HG03060 (cell line): ENCODE results near the gene MGAT5.
A peak's percentile ranks its signal among the peaks of the same experiment; 100 is the strongest.

Source experiments
- ATAC-seq: cut with Tn5 transposase; IDR thresholded peaks from one replicate; pipeline ENCODE4 v1.9.1; 2021; ENCODE audit warnings: low read depth, moderate number of reproducible peaks; ENCODE audit not compliant: unreplicated experiment

MGAT5 gene

GRCh38 chr2:134299334-134299733 is 45.5 kb downstream of the MGAT5 start:
- ATAC-seq = no peak

- ATAC-seq = no peak
Measured at GRCh38 chr2:134300585-134300984, 46.7 kb downstream of the MGAT5 start.

DNA sequence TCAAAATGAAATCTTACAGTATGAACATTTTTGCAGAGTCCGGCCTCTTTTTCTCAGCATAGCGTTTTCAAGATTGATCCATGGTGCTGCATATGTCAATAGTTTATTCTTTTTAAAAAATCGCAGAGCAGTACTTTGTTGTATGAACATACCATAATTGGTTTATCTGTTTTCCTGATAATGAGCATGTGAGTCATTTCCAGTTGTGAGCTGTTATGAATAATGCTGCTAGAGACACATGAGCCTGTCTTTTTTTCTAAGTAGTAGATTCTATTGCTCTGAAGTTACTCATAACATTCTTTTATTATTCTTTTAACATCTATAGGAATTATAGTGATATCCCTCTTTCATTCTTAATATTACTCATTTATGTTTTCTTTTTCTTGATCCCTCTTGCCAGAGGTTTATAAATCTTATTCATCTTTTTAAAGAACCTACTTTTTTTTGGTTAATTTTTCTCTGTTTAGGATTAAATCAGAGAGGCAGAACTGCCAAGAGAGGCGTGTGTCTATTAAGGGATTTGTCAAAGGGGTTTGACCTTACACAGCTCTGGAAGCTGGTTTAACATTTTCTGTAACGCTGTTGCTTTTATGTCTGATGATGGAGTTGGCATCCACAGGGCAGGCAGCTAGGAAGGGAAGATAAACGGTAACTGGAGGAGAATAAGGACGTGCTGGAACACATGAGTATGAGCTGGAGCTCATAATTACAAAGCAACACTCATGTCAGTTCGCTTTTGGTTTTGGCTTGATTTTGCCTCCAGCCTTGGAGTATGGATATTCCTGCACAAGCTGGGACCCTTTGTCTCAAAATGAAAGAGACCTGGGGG is 47.4 kb downstream of the MGAT5 start:
- ATAC-seq = no peak

GRCh38 chr2:134301928-134302260 is 48.0 kb downstream of the MGAT5 start:
- no peak for ATAC-seq

DNA sequence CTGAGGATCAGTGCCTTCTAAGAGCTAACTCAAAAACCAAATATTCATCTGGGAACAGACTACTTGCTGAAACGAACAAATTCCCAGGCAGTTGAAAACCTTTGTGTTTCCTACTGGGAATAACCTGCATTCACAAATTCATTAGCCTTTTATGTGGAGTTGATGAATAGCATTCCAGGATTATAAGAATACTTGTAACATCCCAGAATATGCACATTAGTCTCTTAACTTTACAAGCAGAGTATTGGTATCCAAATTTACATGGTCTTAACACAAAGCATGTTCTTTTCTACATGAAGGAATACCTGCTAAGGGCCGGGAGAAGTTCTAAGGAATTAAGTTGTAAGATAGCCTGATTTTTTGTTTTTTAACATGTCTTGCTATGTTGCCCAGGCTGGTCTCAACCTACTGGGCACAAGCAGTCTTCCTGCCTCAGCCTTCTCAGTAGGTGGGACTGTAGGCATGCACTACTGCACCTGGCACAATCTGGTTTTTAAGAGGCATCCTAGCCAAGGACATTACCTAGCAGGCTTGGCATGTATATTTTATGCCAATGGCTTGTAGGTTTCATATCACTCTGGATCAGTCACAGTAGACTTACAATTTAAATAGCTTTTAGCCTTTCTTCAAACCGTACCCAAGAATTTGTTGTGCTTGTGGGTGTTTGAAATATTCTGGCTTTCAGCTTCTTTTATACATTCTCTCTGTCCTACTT is 50.7 kb downstream of the MGAT5 start:
- ATAC-seq = no peak

GRCh38 chr2:134305109-134305491 is 51.2 kb downstream of the MGAT5 start:
- ATAC-seq = no peak

DNA sequence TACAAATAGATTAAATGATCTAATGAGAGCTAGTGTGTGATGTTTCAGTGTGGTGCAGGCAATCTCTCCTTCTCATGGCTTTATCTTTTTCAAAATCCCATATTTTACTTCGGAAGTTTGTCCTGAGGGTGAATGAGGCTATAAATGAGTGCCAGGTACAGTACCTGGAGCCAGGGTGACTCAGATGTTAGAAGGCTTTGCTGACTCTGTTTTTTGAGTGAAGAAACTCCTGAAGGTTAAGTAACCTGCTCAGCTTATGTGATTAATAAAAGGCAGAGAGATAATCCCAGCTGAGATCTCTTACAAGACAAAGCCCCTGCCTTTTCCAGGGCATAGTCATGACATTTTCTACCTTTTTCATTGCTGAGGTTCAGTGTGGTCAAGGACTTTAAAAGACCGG is 52.6 kb downstream of the MGAT5 start:
- no peak for ATAC-seq

- ATAC-seq = no peak
Measured at GRCh38 chr2:134307334-134307733, 53.5 kb downstream of the MGAT5 start.

DNA sequence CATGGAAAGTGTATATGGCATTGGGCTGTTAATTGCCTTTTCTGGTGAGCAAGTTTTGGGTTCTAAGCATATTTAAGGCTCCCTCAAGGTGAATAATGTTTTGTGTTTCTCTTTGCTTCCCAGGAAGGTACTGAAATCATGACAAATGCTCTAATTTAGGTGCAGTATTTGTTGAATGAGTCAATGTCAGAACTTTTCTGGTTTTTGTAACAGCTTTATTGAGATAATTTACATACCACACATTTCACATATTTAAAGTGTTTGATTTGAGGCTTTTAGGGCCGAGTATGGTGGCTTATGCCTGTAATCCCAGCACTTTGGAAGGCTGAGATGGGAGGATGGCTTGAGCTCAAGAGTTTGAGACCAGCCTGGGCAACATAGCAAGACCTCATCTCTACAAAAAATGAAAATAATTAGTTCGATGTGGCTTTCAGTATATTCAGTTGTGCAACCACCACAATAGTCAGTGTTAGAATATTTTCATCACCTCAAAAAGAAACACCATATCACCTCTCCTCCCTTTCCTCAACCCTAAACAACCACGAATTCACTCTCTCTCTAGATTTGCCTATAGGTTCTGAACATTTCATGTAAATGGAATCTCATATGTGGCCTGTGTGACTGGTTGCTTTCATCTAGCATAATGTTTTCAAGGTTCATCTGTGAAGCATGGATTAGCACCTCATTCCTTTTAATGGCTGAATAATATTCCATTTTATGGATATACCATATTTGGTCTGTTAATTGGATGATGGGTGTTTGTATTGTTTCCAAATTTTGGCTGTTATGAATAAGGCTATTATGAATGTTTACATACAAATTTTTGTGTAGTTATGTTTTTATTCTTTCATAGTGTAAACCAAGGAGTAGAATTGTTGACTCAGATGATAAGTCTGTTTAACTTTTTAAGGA is 54.9 kb downstream of the MGAT5 start:
- peak; percentile 47 for ATAC-seq

DNA sequence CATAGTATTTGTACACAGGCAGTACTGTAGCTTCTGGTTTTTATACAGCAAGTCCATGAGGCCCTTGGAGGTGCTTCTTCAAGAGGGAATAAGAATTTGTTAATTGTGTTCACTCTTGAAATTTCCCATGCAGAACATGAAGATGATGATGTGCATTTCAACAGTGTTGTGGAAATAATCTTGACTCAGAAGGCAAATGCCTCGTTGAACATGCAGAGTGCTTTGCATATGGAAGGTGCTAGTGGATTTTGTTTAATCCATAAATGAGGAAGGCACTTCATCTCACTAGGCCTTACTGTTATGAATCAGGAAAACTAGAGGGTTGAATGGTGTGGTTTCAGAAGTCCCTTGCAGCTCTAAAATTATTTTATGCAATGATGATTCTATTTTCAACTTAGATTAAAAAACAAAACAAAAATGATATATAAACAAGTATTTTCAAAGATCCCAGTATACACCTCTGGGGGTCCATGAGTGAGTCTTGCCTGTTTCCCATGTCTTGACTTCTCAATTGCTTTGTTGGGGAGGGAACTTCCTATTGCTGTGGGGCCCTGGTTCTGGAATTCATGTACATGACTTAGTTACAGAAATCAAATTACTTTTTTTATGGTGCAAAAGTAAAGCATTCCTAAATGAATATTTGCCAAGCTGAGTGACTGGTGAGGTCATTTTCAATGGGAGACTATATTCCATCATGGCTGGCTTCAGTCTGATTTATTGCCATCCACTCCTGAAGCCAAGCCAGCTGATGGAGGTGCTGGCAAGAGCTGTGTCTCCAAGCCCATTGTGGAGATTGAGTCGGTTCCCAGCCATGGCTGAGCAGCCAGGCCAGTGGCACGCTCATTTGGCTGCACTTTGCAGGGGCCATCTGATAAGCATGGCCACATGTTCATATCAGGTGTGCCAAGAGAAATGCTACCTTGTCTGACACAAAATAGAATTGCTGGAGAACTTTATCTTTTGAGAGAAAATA is 56.5 kb downstream of the MGAT5 start:
- no peak for ATAC-seq

- no peak for ATAC-seq
Measured at GRCh38 chr2:134312482-134312881, 58.6 kb downstream of the MGAT5 start.

DNA sequence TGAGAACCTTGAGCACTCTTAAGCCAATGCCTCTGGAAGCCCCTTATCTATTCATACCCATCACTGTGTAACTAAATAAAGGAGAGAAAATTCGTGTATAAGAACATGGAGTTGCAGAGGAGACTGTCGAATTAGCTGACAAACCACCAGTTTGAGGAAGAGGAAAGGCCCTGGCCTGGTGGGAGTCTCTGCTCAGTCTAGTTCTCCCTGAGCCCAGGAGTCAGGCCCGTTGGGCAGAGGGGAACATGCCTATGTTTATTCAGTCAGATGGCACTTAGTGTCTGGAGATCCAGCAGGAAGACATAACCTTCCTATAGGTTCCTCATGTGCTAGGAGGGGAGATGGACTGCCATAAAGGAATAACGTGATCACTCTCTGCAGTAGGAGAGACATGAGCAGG is 60.3 kb downstream of the MGAT5 start:
- no peak for ATAC-seq

DNA sequence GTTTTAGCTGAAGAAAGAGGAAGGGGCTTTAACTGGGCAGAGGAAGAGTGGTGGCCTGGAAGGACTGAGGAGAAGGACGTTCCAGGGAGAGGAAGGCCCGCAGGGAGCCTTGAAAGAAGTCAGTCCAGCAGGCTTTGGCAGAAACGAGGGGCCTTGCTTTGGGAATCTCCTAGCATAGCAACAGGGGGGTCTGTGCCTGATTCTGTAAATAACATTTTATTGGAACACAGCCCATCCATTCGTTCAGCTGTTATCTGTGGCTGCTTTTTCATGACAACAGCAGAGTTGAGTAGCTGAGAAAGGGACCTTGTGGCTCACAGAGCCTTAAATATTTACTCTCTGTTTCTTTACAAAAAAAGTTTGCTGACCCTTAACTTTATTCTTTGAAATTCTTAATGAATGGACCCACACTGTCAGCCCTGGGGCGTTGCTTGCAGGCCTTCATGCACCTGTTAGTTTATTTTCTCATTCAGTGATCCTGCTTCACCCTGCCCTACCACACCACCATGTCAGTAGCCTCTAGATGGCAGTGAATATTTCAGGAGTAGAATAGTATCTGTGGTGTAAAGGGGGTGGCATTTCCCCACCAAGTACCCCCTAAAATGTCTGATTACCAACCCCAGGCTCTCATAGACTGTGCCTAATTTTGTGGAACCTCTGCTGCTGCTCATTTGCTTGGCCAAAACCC is 61.0 kb downstream of the MGAT5 start:
- no peak for ATAC-seq

DNA sequence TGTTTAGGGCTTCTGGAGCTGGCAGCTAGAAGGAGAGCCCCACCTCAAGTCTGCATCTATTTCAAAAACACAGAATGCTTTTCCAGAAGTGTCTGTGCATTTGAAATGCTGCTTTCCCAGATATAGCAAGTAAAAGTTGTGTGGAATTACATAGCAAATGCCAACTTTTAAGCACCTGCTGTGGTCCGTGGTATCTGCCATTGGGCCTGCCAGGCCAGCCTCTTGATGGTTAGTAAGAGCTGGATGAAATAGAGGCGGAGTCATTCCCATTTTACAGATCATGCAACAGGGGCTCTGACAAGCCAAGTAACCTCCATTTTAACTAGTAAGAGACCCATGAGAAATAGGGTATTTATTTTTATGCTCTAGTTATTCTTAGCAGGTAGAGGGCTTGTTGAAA is 61.6 kb downstream of the MGAT5 start:
- ATAC-seq = no peak

DNA sequence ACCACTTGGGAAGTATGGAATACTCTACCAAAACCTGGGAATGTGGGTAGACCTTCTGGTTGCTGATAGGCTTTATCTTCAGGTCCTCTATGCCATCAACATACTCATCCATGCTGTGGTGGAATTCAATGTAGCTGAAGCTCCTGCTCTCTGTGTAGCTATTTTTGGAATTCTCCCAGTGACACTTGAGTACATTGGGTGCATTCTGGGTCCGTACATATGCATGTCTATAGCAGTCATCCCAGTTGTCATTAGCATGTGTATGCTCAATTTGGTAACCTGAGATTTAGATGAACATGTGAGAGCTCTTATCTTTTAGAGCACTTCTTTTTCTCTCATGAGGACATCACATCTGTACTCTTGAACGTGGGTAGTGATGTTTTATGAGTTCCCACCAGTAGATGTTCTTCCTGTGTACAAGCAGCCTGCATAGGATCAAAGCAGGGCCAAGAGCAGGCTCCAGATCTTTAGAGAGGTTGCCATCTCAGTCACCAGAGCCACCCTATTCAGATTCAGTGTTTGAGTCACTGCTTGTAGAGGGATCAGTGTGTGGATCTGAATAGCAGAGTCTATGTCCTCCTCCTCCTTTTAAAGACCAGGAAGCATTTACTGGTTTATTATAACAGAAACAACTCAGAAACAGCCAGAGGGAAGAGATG is 65.9 kb downstream of the MGAT5 start:
- ATAC-seq = no peak

- ATAC-seq = no peak
Measured at GRCh38 chr2:134320930-134321329, 67.1 kb downstream of the MGAT5 start.

- no peak for ATAC-seq
Measured at GRCh38 chr2:134323777-134324176, 69.9 kb downstream of the MGAT5 start.

DNA sequence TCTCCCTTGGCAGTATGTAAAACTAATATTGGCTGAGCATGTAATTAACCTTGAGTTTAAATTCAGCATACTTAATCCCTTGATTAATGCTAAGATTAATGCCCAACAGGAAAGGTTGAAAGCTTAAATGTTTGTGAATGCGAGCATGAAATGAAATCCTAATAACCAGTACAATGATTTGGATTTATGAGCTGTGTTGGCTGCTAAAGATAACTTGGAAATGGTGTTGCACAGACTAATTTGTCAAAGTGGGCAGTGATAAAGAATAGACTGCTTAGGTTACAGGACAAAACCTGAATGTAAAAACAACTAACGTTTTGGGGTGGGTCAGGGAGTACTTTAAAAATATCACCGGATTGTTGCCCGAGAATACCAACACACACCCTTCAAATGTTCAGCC is 70.6 kb downstream of the MGAT5 start:
- no peak for ATAC-seq

GRCh38 chr2:134324947-134325346 is 71.1 kb downstream of the MGAT5 start:
- no peak for ATAC-seq
